GM23248 (cell line): ENCODE results near the gene PLCD3.

Source experiments
- EZH2 ChIP-seq: fragments of 200-600 bp; sonication (generic); IDR thresholded peaks from 2 replicates; pipeline ENCODE4 v1.6.1; 2018; ENCODE audit warnings: antibody characterized with exemption, mild to moderate bottlenecking; ENCODE audit not compliant: insufficient read depth, poor library complexity, severe bottlenecking
- EZH2phosphoT487 ChIP-seq: fragments of 200-600 bp; sonication (generic); IDR thresholded peaks from 2 replicates; pipeline ENCODE4 v1.6.1; 2018; ENCODE audit warnings: antibody characterized with exemption, moderate library complexity, mild to moderate bottlenecking, low read depth; ENCODE audit not compliant: insufficient read depth

- TF ChIP-seq EZH2 (no peak), EZH2phosphoT487 (no peak)
These were observed 6.7 kb upstream of the PLCD3 start for GRCh38 chr17:45138911-45139532.
